ENCODE data around the gene ATXN2L.
A peak's percentile ranks its signal among the peaks of the same experiment; 100 is the strongest.

The ATXN2L gene

DNA sequence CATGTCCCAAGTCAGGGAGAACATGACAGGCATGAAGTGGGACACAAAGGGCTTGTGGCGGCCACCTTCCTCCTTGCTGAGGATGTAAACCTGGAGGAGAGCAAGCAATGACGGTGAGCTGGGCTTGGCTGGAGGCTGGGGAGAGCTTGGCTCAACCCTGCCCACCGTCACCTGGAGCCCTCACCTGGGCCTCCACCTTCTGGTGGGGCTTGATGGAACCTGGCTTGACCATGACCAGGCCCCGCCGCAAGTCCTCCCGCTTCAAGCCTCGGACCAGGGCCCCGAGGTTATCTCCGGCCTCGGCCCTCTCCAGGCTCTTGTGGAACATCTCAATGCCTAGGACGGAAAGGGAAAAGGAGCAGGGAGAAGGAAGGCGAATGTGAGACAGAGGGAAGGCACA, 21.0 kb downstream of the ATXN2L start:
- TF ChIP-seq POLR2AphosphoS5 (IDR thresholded peaks at IDR 0.05; ENCODE audit: low read depth, low read length), result no peak
- TF ChIP-seq, protein P1, sequence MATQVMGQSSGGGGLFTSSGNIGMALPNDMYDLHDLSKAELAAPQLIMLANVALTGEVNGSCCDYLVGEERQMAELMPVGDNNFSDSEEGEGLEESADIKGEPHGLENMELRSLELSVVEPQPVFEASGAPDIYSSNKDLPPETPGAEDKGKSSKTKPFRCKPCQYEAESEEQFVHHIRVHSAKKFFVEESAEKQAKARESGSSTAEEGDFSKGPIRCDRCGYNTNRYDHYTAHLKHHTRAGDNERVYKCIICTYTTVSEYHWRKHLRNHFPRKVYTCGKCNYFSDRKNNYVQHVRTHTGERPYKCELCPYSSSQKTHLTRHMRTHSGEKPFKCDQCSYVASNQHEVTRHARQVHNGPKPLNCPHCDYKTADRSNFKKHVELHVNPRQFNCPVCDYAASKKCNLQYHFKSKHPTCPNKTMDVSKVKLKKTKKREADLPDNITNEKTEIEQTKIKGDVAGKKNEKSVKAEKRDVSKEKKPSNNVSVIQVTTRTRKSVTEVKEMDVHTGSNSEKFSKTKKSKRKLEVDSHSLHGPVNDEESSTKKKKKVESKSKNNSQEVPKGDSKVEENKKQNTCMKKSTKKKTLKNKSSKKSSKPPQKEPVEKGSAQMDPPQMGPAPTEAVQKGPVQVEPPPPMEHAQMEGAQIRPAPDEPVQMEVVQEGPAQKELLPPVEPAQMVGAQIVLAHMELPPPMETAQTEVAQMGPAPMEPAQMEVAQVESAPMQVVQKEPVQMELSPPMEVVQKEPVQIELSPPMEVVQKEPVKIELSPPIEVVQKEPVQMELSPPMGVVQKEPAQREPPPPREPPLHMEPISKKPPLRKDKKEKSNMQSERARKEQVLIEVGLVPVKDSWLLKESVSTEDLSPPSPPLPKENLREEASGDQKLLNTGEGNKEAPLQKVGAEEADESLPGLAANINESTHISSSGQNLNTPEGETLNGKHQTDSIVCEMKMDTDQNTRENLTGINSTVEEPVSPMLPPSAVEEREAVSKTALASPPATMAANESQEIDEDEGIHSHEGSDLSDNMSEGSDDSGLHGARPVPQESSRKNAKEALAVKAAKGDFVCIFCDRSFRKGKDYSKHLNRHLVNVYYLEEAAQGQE (IDR thresholded peaks at IDR 0.05; ENCODE audit: insufficient read depth in 1 of 2, low read depth in 2 of 2, low read length in 2 of 2), result no peak
- no peak for TF ChIP-seq SIN3A (IDR thresholded peaks at IDR 0.05; ENCODE audit: borderline replicate concordance, insufficient read depth, low read length)
- no peak for TF ChIP-seq FOXP2 (optimal IDR thresholded peaks at IDR 0.05; ENCODE audit: borderline replicate concordance, extremely low read depth, extremely low read length, insufficient read depth)
- TF ChIP-seq TAF1 (IDR thresholded peaks at IDR 0.05; ENCODE audit: borderline replicate concordance, insufficient read depth, low read length), result no peak

DNA sequence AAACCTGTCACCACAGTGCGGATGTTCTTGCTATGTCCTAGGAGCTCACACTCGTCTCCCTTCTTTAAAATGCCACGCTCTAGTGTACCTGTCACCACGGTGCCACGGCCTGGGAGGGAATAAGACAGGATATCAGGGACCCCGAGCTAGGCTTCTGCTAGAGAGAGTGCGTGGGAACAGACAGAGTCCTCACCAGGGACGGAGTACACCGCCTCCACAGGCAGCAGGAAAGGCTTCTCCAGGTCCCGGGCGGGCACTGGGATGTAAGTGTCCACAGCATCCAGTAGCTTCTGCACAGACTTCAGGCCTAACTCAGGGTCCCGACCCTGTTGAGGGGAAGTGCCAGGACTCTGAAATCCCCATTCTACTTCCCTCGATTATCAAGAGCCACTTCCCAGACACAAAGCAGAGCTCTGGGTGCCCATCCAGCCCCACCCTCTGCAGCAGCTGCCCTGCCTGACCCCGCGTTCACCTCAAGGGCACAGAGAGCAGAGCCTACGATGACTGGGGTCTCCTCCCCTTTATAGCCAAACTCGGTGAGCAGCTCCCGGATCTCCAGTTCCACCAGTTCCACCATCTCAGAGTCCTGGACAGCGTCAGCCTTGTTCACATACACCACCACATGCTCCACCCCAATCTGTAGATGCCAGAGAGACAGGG, 21.6 kb downstream of the ATXN2L start:
- TF ChIP-seq FOXP2 (optimal IDR thresholded peaks at IDR 0.05; ENCODE audit: borderline replicate concordance, extremely low read depth, extremely low read length, insufficient read depth), result no peak
- TF ChIP-seq SIN3A (IDR thresholded peaks at IDR 0.05; ENCODE audit: borderline replicate concordance, insufficient read depth, low read length), result no peak
- TF ChIP-seq TAF1 (IDR thresholded peaks at IDR 0.05; ENCODE audit: borderline replicate concordance, insufficient read depth, low read length), result no peak
- TF ChIP-seq POLR2AphosphoS5 (IDR thresholded peaks at IDR 0.05; ENCODE audit: low read depth, low read length), result no peak
- TF ChIP-seq, protein P1 (IDR thresholded peaks at IDR 0.05; ENCODE audit: insufficient read depth in 1 of 2, low read depth in 2 of 2, low read length in 2 of 2), result no peak

DNA sequence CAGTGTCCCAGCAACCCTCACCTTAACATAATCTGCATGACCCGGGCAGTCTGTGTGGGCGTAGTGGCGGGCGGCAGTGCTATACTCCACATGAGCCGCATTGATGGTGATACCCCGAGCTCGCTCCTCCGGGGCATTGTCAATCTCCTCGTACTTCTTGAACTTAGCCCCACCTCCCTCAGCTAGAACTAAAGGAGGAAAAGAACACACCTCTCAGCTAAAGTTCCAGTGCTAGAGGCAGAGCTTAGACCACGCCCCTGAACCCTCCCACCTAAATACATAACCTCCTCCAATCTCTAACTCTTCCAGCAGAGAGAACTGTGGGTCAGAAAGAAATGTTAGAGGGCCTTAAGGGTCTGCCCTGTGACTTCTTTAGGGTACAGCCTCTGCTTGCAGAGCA, 22.5 kb downstream of the ATXN2L start:
- TF ChIP-seq POLR2AphosphoS5 (IDR thresholded peaks at IDR 0.05; ENCODE audit: low read depth, low read length), result no peak; the same call in 1 of the 2 replicates
- TF ChIP-seq TAF1 (IDR thresholded peaks at IDR 0.05; ENCODE audit: borderline replicate concordance, insufficient read depth, low read length), result peak; percentile 46; the same call in 1 of the 2 replicates

DNA sequence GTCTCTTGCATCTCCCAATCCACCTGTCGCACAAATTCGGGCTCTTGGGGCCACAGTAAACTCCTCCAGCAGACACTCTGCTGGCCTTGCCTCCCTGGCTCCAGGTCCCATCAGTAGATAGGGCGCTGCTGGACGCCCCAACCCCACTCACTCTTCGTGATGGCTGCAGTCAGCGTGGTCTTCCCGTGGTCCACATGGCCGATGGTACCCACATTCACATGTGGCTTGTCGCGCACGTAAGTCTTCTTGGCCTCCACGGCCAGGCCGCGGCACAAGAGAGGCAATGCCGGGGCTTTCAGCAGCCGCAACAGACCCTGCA, 22.9 kb downstream of the ATXN2L start:
- no peak for TF ChIP-seq POLR2AphosphoS5 (IDR thresholded peaks at IDR 0.05; ENCODE audit: low read depth, low read length)
- TF ChIP-seq FOXP2 (optimal IDR thresholded peaks at IDR 0.05; ENCODE audit: borderline replicate concordance, extremely low read depth, extremely low read length, insufficient read depth), result no peak
- no peak for TF ChIP-seq SIN3A (IDR thresholded peaks at IDR 0.05; ENCODE audit: borderline replicate concordance, insufficient read depth, low read length)
- TF ChIP-seq TAF1 (IDR thresholded peaks at IDR 0.05; ENCODE audit: borderline replicate concordance, insufficient read depth, low read length), result no peak
- TF ChIP-seq, protein P1 (IDR thresholded peaks at IDR 0.05; ENCODE audit: insufficient read depth in 1 of 2, low read depth in 2 of 2, low read length in 2 of 2), result no peak

DNA sequence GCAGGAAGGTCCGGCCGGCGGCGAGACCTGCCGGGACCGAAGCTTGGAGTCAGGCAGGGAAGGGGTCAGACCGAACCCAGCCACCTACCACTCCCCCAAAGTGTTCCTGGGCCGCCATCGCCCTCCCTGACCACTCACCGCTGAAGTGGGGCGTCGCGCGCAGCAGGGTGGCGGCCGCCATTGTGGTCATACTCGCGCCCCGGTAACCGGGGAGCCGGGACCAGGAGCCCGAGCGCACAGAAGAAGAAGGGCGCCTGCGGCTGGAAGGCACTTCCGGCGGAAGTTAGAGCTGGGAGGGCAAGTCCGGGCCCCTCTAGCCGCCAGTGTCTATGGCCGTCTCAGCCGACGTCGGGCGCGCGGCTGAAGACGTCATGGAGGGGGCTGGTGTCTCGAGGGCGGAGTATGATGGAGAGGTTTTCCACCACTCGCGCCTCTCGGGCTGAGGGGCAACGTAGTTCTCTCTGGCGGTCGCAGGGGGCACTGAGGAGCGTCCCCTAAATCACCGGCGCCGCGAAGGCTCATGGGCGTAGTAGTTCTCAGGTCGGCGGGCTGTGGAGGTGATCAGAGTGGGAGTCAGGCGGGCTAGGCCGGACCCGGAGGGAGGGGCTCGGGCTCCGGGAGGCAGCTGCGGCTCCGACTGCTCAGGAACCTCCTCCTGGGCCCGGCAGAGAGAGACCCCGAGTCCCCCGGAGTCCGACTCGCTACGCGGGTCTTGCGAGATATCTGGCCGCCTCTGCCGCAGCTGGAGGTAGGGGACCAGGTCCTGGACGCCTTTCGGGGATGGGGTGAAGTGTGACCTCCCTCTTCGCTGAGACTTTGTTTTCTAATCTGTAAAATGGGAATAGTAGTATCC, 23.5 kb downstream of the ATXN2L start, which contains the start of gene TUFM:
Gene TUFM (minus strand): TSS at position 269 of the 853 bp plus-strand sequence. CDS start 79 bp downstream, at position 190.
- TF ChIP-seq TAF1 (IDR thresholded peaks at IDR 0.05; ENCODE audit: borderline replicate concordance, insufficient read depth, low read length) (peak; percentile 63), FOXP2 (optimal IDR thresholded peaks at IDR 0.05; ENCODE audit: borderline replicate concordance, extremely low read depth, extremely low read length, insufficient read depth) (peak; percentile 34), SIN3A (IDR thresholded peaks at IDR 0.05; ENCODE audit: borderline replicate concordance, insufficient read depth, low read length) (no peak), POLR2AphosphoS5 (IDR thresholded peaks at IDR 0.05; ENCODE audit: low read depth, low read length) (peak; percentile 77)

DNA sequence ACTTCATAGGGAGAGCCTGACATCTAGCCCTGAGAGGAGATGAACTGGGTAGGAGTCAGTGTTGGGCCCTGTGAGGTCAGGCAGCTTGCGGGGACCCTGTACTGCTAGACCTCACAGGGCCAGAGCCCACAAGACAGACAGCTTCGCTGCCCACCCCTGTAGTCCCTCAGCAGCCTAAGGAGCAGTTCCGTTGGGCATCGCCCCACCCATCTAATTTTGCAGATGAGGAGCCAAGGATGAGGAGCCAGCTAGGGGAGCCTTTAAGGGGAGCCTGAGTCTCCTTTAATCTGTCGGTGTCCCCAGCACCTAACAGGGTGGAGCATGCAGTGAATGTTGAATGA, 24.1 kb downstream of the ATXN2L start:
- TF ChIP-seq FOXP2 (optimal IDR thresholded peaks at IDR 0.05; ENCODE audit: borderline replicate concordance, extremely low read depth, extremely low read length, insufficient read depth), result no peak
- TF ChIP-seq SIN3A (IDR thresholded peaks at IDR 0.05; ENCODE audit: borderline replicate concordance, insufficient read depth, low read length), result no peak
- no peak for TF ChIP-seq TAF1 (IDR thresholded peaks at IDR 0.05; ENCODE audit: borderline replicate concordance, insufficient read depth, low read length)
- TF ChIP-seq POLR2AphosphoS5 (IDR thresholded peaks at IDR 0.05; ENCODE audit: low read depth, low read length), result no peak
- TF ChIP-seq, protein P1 (IDR thresholded peaks at IDR 0.05; ENCODE audit: insufficient read depth in 1 of 2, low read depth in 2 of 2, low read length in 2 of 2), result no peak
